Measurements from ENCODE around the gene TRIM54.

The TRIM54 gene

GRCh38 chr2:27243391-27244130, 38.7 kb upstream of the TRIM54 start:
- POLR2A ChIA-PET = interaction anchor here (1.0 kb wide), 1 partner anchor 18 kb away, joined by 3 read pairs; no protein-coding TSS in a partner anchor
- CTCF ChIA-PET = no interaction called here
- TF ChIP-seq SP1 (IDR thresholded peaks at IDR 0.05) (no peak), FOXA1 (IDR thresholded peaks at IDR 0.05) (no peak), PKNOX1 (IDR thresholded peaks at IDR 0.05) (no peak), LEF1 (IDR thresholded peaks at IDR 0.05; ENCODE audit: borderline replicate concordance) (no peak), NFRKB (IDR thresholded peaks at IDR 0.05) (no peak), L3MBTL2 (conservative IDR thresholded peaks at IDR 0.05) (no peak), TARDBP (IDR thresholded peaks at IDR 0.05) (no peak), BHLHE40 (IDR thresholded peaks at IDR 0.05; ENCODE audit: borderline replicate concordance) (no peak), HDGF (IDR thresholded peaks at IDR 0.05; ENCODE audit: borderline replicate concordance) (no peak), FOXK2 (IDR thresholded peaks at IDR 0.05) (no peak)
- DNase-seq (ENCODE audit: extremely low spot score) = no peak

- POLR2A ChIA-PET = interaction anchor here (0.7 to 1.0 kb wide), 2 partner anchors 13 to 163 kb away, joined by 3 to 4 read pairs; no protein-coding TSS in a partner anchor
- DNase-seq (ENCODE audit: extremely low spot score) = no peak
- TF ChIP-seq ZNF384 (IDR thresholded peaks at IDR 0.05) = no peak
- TF ChIP-seq SUZ12 (IDR thresholded peaks at IDR 0.05) = no peak
- TF ChIP-seq TARDBP (IDR thresholded peaks at IDR 0.05) = no peak
- no peak for TF ChIP-seq SP1 (IDR thresholded peaks at IDR 0.05)
- no peak for TF ChIP-seq PKNOX1 (IDR thresholded peaks at IDR 0.05)
- no peak for TF ChIP-seq HDGF (IDR thresholded peaks at IDR 0.05; ENCODE audit: borderline replicate concordance)
- no peak for TF ChIP-seq FOXA1 (IDR thresholded peaks at IDR 0.05)
- no peak for TF ChIP-seq BHLHE40 (IDR thresholded peaks at IDR 0.05; ENCODE audit: borderline replicate concordance)
- no peak for TF ChIP-seq ELF4 (IDR thresholded peaks at IDR 0.05)
- TF ChIP-seq FOXM1 (IDR thresholded peaks at IDR 0.05; ENCODE audit: borderline replicate concordance) = no peak
- no peak for TF ChIP-seq FOXK2 (IDR thresholded peaks at IDR 0.05)
- TF ChIP-seq NFRKB (IDR thresholded peaks at IDR 0.05) = no peak
- no peak for TF ChIP-seq CTBP1 (IDR thresholded peaks at IDR 0.05; ENCODE audit: borderline replicate concordance)
- TF ChIP-seq L3MBTL2 (conservative IDR thresholded peaks at IDR 0.05) = no peak
- CTCF ChIA-PET = no interaction called here
These were observed 37.1 kb upstream of the TRIM54 start for GRCh38 chr2:27245116-27245515.

- DNase-seq (ENCODE audit: extremely low spot score) = no peak
- ChIA-PET CTCF (no interaction called here), POLR2A (no interaction called here)
- TF ChIP-seq FOXM1 (IDR thresholded peaks at IDR 0.05; ENCODE audit: borderline replicate concordance) (no peak), PKNOX1 (IDR thresholded peaks at IDR 0.05) (no peak), HDGF (IDR thresholded peaks at IDR 0.05; ENCODE audit: borderline replicate concordance) (no peak), BHLHE40 (IDR thresholded peaks at IDR 0.05; ENCODE audit: borderline replicate concordance) (no peak), FOXK2 (IDR thresholded peaks at IDR 0.05) (no peak), L3MBTL2 (conservative IDR thresholded peaks at IDR 0.05) (no peak), FOXA1 (IDR thresholded peaks at IDR 0.05) (no peak), NFRKB (IDR thresholded peaks at IDR 0.05) (no peak), TARDBP (IDR thresholded peaks at IDR 0.05) (no peak), SUZ12 (IDR thresholded peaks at IDR 0.05) (no peak)
These were observed 36.6 kb upstream of the TRIM54 start for GRCh38 chr2:27245626-27246025.

- ChIA-PET POLR2A (interaction anchor here (2.1 to 2.2 kb wide), 2 partner anchors 32 to 44 kb away, joined by 7 to 8 read pairs; no protein-coding TSS in a partner anchor), CTCF (interaction anchor here (0.5 to 2.6 kb wide), 7 partner anchors 13 to 436 kb away, joined by 3 to 9 read pairs (median 4); no protein-coding TSS in a partner anchor)
- TF ChIP-seq FOXK2 (IDR thresholded peaks at IDR 0.05) (no peak), BHLHE40 (IDR thresholded peaks at IDR 0.05; ENCODE audit: borderline replicate concordance) (no peak), L3MBTL2 (conservative IDR thresholded peaks at IDR 0.05) (no peak), ARNT (IDR thresholded peaks at IDR 0.05) (no peak), SUZ12 (IDR thresholded peaks at IDR 0.05) (no peak), SP1 (IDR thresholded peaks at IDR 0.05) (no peak)
- DNase-seq (ENCODE audit: extremely low spot score) = no peak
These were observed 34.3 kb upstream of the TRIM54 start for GRCh38 chr2:27247893-27248292.

- CTCF ChIA-PET = interaction anchor here (0.8 to 2.6 kb wide), 7 partner anchors 14 to 54 kb away, joined by 3 to 9 read pairs (median 5); partner anchors contain the start of gene TRIM54
- POLR2A ChIA-PET = interaction anchor here (1.0 to 2.2 kb wide), 6 partner anchors 16 to 44 kb away, joined by 3 to 8 read pairs (median 4); partner anchors contain the start of gene TRIM54
- DNase-seq (ENCODE audit: extremely low spot score) = no peak
- TF ChIP-seq LEF1 (IDR thresholded peaks at IDR 0.05; ENCODE audit: borderline replicate concordance) (no peak), SUZ12 (IDR thresholded peaks at IDR 0.05) (no peak), FOXM1 (IDR thresholded peaks at IDR 0.05; ENCODE audit: borderline replicate concordance) (no peak), ZNF384 (IDR thresholded peaks at IDR 0.05) (no peak), BHLHE40 (IDR thresholded peaks at IDR 0.05; ENCODE audit: borderline replicate concordance) (no peak), PKNOX1 (IDR thresholded peaks at IDR 0.05) (no peak), SP1 (IDR thresholded peaks at IDR 0.05) (no peak), CTBP1 (IDR thresholded peaks at IDR 0.05; ENCODE audit: borderline replicate concordance) (no peak), ARNT (IDR thresholded peaks at IDR 0.05) (no peak), FOXK2 (IDR thresholded peaks at IDR 0.05) (no peak)
These were observed 32.9 kb upstream of the TRIM54 start for GRCh38 chr2:27249159-27249890.

Data from HEK293T (cell line).